ENCODE data around the gene PPP5C. TPM values are rescaled to one million over a fixed set of nuclear protein-coding genes. Genes with fewer than 3 reads are reported as not detected.
"Not testable (repeated sequence)": the region's sequence is repeated elsewhere in the genome, so short reads cannot be mapped to it uniquely, and the experiment has no call there.

Gene PPP5C
- total RNA-seq, 1 experiment from 2014 or later: 143 TPM

- in situ Hi-C loops (cut with HindIII; ENCODE audit: low pct_unique_long_range_greater_than_20kb, low sequenced_read_pairs): no loop called here
- DNase-seq (ENCODE audit: low read depth): no peak
These were observed 66.6 kb downstream of the PPP5C start, which contains the start of gene CCDC8 for GRCh38 chr19:46413262-46414031. TSS of gene CCDC8 (minus strand) at chr19:46413564. CDS start at chr19:46412810, 754 bp downstream.

GRCh38 chr19:46414899-46415298, 68.0 kb downstream of the PPP5C start:
- in situ Hi-C loops (cut with HindIII; ENCODE audit: low pct_unique_long_range_greater_than_20kb, low sequenced_read_pairs); DNase-seq (ENCODE audit: low read depth): not testable (repeated sequence)

GRCh38 chr19:46415804-46416709, 69.2 kb downstream of the PPP5C start:
- in situ Hi-C loops (cut with HindIII; ENCODE audit: low pct_unique_long_range_greater_than_20kb, low sequenced_read_pairs): not testable (repeated sequence)
- DNase-seq (ENCODE audit: low read depth): peak; percentile 91

- in situ Hi-C loops (cut with HindIII; ENCODE audit: low pct_unique_long_range_greater_than_20kb, low sequenced_read_pairs): no loop called here
- no peak for DNase-seq (ENCODE audit: low read depth)
These were observed 73.2 kb downstream of the PPP5C start for GRCh38 chr19:46420056-46420455.

- in situ Hi-C loops (cut with HindIII; ENCODE audit: low pct_unique_long_range_greater_than_20kb, low sequenced_read_pairs): no loop called here
- no peak for DNase-seq (ENCODE audit: low read depth)
These were observed 75.5 kb downstream of the PPP5C start for GRCh38 chr19:46422344-46422743.

- in situ Hi-C loops (cut with HindIII; ENCODE audit: low pct_unique_long_range_greater_than_20kb, low sequenced_read_pairs): no loop called here
These were observed 76.3 kb downstream of the PPP5C start for GRCh38 chr19:46423188-46423587.

GRCh38 chr19:46426035-46426505, 79.2 kb downstream of the PPP5C start:
- in situ Hi-C loops (cut with HindIII; ENCODE audit: low pct_unique_long_range_greater_than_20kb, low sequenced_read_pairs): no loop called here
- peak; percentile 87 for DNase-seq (ENCODE audit: low read depth)

More at GRCh38 chr19:46423188-46423587, 76.3 kb downstream of the PPP5C start:
- no peak for DNase-seq (ENCODE audit: low read depth)

- DNase-seq (ENCODE audit: low read depth): peak; percentile 76
- in situ Hi-C loops (cut with HindIII; ENCODE audit: low pct_unique_long_range_greater_than_20kb, low sequenced_read_pairs): no loop called here
These were observed 79.7 kb downstream of the PPP5C start for GRCh38 chr19:46426506-46427162.

GRCh38 chr19:46427518-46428045, 80.7 kb downstream of the PPP5C start:
- in situ Hi-C loops (cut with HindIII; ENCODE audit: low pct_unique_long_range_greater_than_20kb, low sequenced_read_pairs): no loop called here
- DNase-seq (ENCODE audit: low read depth): no peak

GRCh38 chr19:46428239-46429135, 81.6 kb downstream of the PPP5C start, which contains the start of gene PNMA8C:
TSS of gene PNMA8C (minus strand) at chr19:46428936. CDS start at chr19:46428359, 577 bp downstream.
- in situ Hi-C loops (cut with HindIII; ENCODE audit: low pct_unique_long_range_greater_than_20kb, low sequenced_read_pairs): no loop called here
- DNase-seq (ENCODE audit: low read depth): peak; percentile 73

GRCh38 chr19:46429999-46430398, 83.1 kb downstream of the PPP5C start:
- in situ Hi-C loops (cut with HindIII; ENCODE audit: low pct_unique_long_range_greater_than_20kb, low sequenced_read_pairs): no loop called here

GRCh38 chr19:46431824-46432223, 84.9 kb downstream of the PPP5C start:
- no peak for DNase-seq (ENCODE audit: low read depth)

More at GRCh38 chr19:46429999-46430398, 83.1 kb downstream of the PPP5C start:
- DNase-seq (ENCODE audit: low read depth): no peak

GRCh38 chr19:46433470-46433869, 86.6 kb downstream of the PPP5C start:
- in situ Hi-C loops (cut with HindIII; ENCODE audit: low pct_unique_long_range_greater_than_20kb, low sequenced_read_pairs); DNase-seq (ENCODE audit: low read depth): not testable (repeated sequence)

More at GRCh38 chr19:46431824-46432223, 84.9 kb downstream of the PPP5C start:
- in situ Hi-C loops (cut with HindIII; ENCODE audit: low pct_unique_long_range_greater_than_20kb, low sequenced_read_pairs): no loop called here

- DNase-seq (ENCODE audit: low read depth): no peak
- in situ Hi-C loops (cut with HindIII; ENCODE audit: low pct_unique_long_range_greater_than_20kb, low sequenced_read_pairs): no loop called here
These were observed 88.1 kb downstream of the PPP5C start for GRCh38 chr19:46435009-46435408.

GRCh38 chr19:46435689-46436088, 88.8 kb downstream of the PPP5C start:
- in situ Hi-C loops (cut with HindIII; ENCODE audit: low pct_unique_long_range_greater_than_20kb, low sequenced_read_pairs); DNase-seq (ENCODE audit: low read depth): not testable (repeated sequence)
